LNCaP clone FGC (cell line): ENCODE measurements around the gene BAK1.
"Not testable (repeated sequence)": the region's sequence is repeated elsewhere in the genome, so short reads cannot be mapped to it uniquely, and the experiment has no call there.

Source experiments
- DNase-seq: peaks from one replicate; pipeline ENCODE4 v3.0.0-alpha.2; 2011; ENCODE audit warnings: low read depth
- H3K4me3 ChIP-seq: 2 replicates; pipeline ENCODE4 v1.5.1; 2011; ENCODE audit warnings: mild to moderate bottlenecking, low read depth, low read length, control low read depth
- TF ChIP-seq, protein P1 (sequence below): IDR thresholded peaks from 2 replicates; pipeline ENCODE4 v1.5.1; 2012; ENCODE audit warnings: mild to moderate bottlenecking; ENCODE audit not compliant: control insufficient read depth, insufficient read depth; ENCODE audit errors: extremely low read depth

The BAK1 gene

DNA sequence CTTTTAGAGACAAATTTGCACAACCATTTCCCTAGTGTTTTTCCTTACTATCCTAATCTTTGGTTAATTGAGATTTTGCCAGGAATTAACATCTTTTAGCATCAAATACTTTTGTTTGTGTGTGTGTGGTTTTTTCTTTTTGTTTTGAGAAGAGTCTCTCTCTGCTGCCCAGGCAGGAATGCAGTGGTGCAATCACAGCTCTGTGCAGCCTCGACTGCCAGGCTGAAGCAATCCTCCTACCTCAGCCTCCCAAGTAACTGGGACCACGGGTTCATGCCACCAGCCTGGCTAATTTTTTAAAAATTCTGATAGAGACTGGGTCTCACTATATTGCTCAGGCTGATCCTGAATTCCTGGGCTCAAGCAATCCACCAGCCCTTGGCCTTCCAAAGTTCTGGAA lies 28.5 kb downstream of the BAK1 start:
- TF ChIP-seq, protein P1, sequence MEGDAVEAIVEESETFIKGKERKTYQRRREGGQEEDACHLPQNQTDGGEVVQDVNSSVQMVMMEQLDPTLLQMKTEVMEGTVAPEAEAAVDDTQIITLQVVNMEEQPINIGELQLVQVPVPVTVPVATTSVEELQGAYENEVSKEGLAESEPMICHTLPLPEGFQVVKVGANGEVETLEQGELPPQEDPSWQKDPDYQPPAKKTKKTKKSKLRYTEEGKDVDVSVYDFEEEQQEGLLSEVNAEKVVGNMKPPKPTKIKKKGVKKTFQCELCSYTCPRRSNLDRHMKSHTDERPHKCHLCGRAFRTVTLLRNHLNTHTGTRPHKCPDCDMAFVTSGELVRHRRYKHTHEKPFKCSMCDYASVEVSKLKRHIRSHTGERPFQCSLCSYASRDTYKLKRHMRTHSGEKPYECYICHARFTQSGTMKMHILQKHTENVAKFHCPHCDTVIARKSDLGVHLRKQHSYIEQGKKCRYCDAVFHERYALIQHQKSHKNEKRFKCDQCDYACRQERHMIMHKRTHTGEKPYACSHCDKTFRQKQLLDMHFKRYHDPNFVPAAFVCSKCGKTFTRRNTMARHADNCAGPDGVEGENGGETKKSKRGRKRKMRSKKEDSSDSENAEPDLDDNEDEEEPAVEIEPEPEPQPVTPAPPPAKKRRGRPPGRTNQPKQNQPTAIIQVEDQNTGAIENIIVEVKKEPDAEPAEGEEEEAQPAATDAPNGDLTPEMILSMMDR: no peak
- no peak overlapping the region for H3K4me3 ChIP-seq
- no peak for DNase-seq

DNA sequence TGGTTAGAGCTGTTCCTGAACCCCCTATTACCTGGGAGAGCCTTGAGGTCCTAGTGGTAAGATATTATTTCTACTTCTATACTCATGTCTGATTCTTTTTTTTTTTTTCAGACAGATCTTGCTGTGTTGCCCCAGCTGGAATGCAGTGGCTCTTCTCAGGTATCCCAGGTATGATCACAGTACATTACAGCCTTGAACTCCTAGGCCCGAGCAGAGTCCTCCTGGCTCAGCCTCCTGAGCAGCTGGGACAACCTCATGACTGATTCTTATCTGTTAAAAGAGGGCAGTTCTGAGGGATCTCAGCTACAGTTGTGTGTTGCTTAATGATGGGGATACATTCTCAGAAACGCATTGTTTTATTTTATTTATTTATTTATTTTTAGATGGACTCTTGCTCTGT lies 30.2 kb downstream of the BAK1 start:
- no peak for DNase-seq
- no peak overlapping the region for H3K4me3 ChIP-seq
- TF ChIP-seq, protein P1: no peak

DNA sequence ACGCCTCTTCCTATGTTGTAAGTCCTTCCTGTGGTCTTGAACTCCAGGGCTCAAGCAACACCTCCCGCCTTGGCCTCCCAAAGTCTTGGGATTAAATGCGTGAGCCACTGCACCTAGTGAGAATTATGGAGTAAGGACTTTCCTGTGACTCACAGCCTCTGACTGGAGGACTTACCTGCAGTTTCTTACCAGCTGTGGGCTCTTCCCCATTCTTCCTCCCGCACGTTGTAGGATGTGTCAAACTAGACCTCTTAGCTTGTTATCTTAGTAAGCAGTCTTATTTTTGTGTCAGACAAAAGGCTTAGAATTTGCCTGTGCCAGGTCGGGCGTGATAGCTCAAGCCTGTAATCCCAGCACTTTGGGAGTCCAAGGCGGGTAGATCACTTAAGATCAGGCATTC lies 30.9 kb downstream of the BAK1 start:
- TF ChIP-seq, protein P1: no peak
- no peak for DNase-seq
- H3K4me3 ChIP-seq: no peak overlapping the region

DNA sequence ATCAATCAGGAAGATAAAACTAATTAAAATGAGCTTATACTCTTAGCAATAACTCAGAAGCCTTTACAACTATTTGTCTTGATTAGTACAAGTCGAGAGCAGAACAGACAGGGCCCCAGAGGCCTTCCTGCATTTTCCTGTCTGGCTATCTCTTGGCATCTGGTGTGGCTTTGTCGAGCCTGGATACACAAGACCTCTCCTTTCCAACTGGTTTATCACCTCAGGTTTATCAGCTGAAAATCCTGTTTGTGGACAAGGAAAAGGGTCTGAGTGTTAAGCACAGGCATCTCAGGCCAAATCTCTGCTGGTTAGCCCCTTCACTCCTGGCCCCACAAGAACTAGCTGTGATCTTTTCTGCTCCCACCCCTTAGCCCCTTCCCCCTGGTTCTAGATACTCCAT lies 32.6 kb downstream of the BAK1 start:
- no peak for DNase-seq
- TF ChIP-seq, protein P1: no peak

DNA sequence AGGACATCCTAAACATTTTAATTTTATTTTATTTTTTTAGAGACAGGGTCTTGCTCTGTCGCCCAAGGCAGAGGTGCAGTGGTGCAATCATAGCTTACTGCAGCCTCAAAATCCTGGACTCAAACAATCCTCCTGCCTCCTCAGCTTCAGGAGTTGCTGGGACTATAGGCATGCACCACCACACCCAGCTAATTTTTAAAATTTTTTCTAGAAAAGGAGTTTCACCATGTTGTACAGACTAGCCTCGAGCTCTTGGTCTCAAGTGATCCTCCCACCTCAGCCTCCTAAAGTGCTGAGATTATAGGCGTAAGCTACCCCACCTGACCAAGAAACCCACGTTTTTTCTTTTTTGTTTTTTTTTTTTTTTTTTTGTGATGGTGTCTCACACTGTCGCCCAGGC lies 33.3 kb downstream of the BAK1 start:
- no peak for DNase-seq
- H3K4me3 ChIP-seq: no peak overlapping the region
- TF ChIP-seq, protein P1: no peak

More for the DNA sequence above, 32.6 kb downstream of the BAK1 start:
- no peak overlapping the region for H3K4me3 ChIP-seq

DNA sequence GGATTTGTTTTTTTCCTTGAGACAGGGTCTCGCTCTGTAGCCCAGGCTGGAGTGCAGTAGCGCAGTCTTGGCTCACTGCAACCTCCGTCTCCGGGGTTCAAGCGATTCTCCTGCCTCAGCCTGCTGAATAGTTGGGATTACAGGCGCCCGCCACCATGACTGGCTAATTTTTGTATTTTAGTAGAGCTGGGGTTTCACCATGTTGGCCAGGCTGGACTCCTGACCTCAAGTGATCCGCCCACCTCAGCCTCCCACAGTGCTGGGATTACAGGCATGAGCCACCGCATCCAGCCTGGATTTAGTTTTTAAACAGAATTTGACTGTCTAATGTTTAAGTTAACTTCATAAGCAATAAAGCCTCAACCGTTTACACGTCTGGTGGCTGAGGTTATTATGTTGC lies 34.8 kb downstream of the BAK1 start:
- not testable (repeated sequence) for DNase-seq, H3K4me3 ChIP-seq

DNA sequence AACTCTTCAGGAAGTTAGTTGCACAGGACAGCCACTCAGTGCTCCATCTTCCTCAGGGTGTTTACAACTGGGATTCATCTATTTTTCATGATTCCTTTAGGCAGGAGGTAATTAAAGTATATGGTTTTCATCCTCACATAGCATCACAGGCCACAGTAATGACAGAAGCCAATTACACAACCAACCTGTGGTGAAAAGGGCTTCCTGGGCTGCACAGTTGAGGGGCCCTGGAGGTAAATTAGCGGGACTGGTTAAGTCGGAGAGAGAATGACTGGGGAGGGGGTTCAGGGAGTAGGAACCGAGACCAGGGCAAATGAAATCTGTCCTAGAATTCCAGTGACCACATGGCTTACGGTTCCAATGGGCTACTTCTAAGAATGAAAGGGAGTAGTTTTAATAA lies 37.0 kb downstream of the BAK1 start:
- no peak overlapping the region for H3K4me3 ChIP-seq
- no peak for DNase-seq
- TF ChIP-seq, protein P1: no peak
